NCI-H2029 (cell line): ENCODE data around the gene PPP1R14C.

Experiments
- DNase-seq: peaks from one replicate; lab custom pipeline; 2025; lab: John Stamatoyannopoulos, UW

The PPP1R14C gene

GRCh38 chr6:150138638-150139037 lies 4.2 kb upstream of the PPP1R14C start:
- DNase-seq = no peak

- no peak for DNase-seq
Measured at GRCh38 chr6:150139533-150139932, 3.3 kb upstream of the PPP1R14C start.

- DNase-seq = no peak
Measured at GRCh38 chr6:150140236-150140969, 2.4 kb upstream of the PPP1R14C start.

GRCh38 chr6:150142097-150142669 lies 661 bp upstream of the PPP1R14C start:
- DNase-seq = no peak

GRCh38 chr6:150143516-150144293 lies 861 bp downstream of the PPP1R14C start:
- DNase-seq = no peak

- no peak for DNase-seq
Measured at GRCh38 chr6:150144294-150144868, 1.5 kb downstream of the PPP1R14C start.

GRCh38 chr6:150145427-150145826 lies 2.6 kb downstream of the PPP1R14C start:
- DNase-seq = no peak

GRCh38 chr6:150145830-150146229 lies 3.0 kb downstream of the PPP1R14C start:
- DNase-seq = no peak

GRCh38 chr6:150146436-150146835 lies 3.6 kb downstream of the PPP1R14C start:
- no peak for DNase-seq

GRCh38 chr6:150149146-150149545 lies 6.3 kb downstream of the PPP1R14C start:
- DNase-seq = no peak

- no peak for DNase-seq
Measured at GRCh38 chr6:150150458-150150820, 7.6 kb downstream of the PPP1R14C start.

GRCh38 chr6:150150821-150151646 lies 8.2 kb downstream of the PPP1R14C start:
- no peak for DNase-seq

- DNase-seq = no peak
Measured at GRCh38 chr6:150152891-150153876, 10.3 kb downstream of the PPP1R14C start.

- no peak for DNase-seq
Measured at GRCh38 chr6:150153905-150154492, 11.2 kb downstream of the PPP1R14C start.

GRCh38 chr6:150156460-150156859 lies 13.6 kb downstream of the PPP1R14C start:
- DNase-seq = no peak

GRCh38 chr6:150157081-150157480 lies 14.2 kb downstream of the PPP1R14C start:
- DNase-seq = no peak

GRCh38 chr6:150159757-150160156 lies 16.9 kb downstream of the PPP1R14C start:
- no peak for DNase-seq

- no peak for DNase-seq
Measured at GRCh38 chr6:150163970-150164369, 21.1 kb downstream of the PPP1R14C start.

- DNase-seq = no peak
Measured at GRCh38 chr6:150165020-150165702, 22.3 kb downstream of the PPP1R14C start.

GRCh38 chr6:150167479-150167873 lies 24.6 kb downstream of the PPP1R14C start:
- no peak for DNase-seq
